GM21737 (cell line): ENCODE measurements around the gene DCAF8.

Experiments
- ATAC-seq: cut with Tn5 transposase; IDR thresholded peaks from one replicate; pipeline ENCODE4 v1.9.1; 2021; ENCODE audit warnings: mild to moderate bottlenecking, moderate library complexity; ENCODE audit not compliant: unreplicated experiment

DCAF8 gene

GRCh38 chr1:160206421-160207117 lies 55.8 kb downstream of the DCAF8 start:
- ATAC-seq, result no peak

- ATAC-seq, result no peak
Observed at GRCh38 chr1:160206036-160206389, 56.3 kb downstream of the DCAF8 start.

- no peak for ATAC-seq
Observed at GRCh38 chr1:160205242-160206035, 56.9 kb downstream of the DCAF8 start, which contains the start of gene PEA15. PEA15 (plus strand) TSS chr1:160205384; CDS start chr1:160211545, 6,161 bp downstream.

GRCh38 chr1:160204526-160205241 lies 57.7 kb downstream of the DCAF8 start:
- ATAC-seq, result peak; percentile 60

GRCh38 chr1:160200786-160201185 lies 61.6 kb downstream of the DCAF8 start:
- no peak for ATAC-seq

- ATAC-seq, result no peak
Observed at GRCh38 chr1:160197231-160197630, 65.1 kb downstream of the DCAF8 start.

GRCh38 chr1:160196143-160196542 lies 66.2 kb downstream of the DCAF8 start:
- no peak for ATAC-seq

GRCh38 chr1:160194737-160195059 lies 67.7 kb downstream of the DCAF8 start:
- no peak for ATAC-seq

GRCh38 chr1:160193832-160194736 lies 68.3 kb downstream of the DCAF8 start:
- no peak for ATAC-seq

- ATAC-seq, result peak; percentile 67
Observed at GRCh38 chr1:160193091-160193819, 69.1 kb downstream of the DCAF8 start.

- no peak for ATAC-seq
Observed at GRCh38 chr1:160192234-160192633, 70.1 kb downstream of the DCAF8 start.

GRCh38 chr1:160191756-160192155 lies 70.6 kb downstream of the DCAF8 start:
- ATAC-seq, result no peak

GRCh38 chr1:160189649-160190625 lies 72.4 kb downstream of the DCAF8 start, which contains the start of gene CASQ1:
CASQ1 (plus strand) TSS chr1:160190575; CDS start chr1:160190752, 177 bp downstream.
- ATAC-seq, result no peak

- ATAC-seq, result no peak
Observed at GRCh38 chr1:160188341-160188740, 74.0 kb downstream of the DCAF8 start.

GRCh38 chr1:160187407-160187806 lies 74.9 kb downstream of the DCAF8 start:
- no peak for ATAC-seq

GRCh38 chr1:160186729-160187128 lies 75.6 kb downstream of the DCAF8 start:
- ATAC-seq, result no peak

GRCh38 chr1:160186246-160186645 lies 76.1 kb downstream of the DCAF8 start:
- ATAC-seq, result no peak

GRCh38 chr1:160179336-160179735 lies 83.0 kb downstream of the DCAF8 start:
- ATAC-seq, result no peak

GRCh38 chr1:160178731-160179130 lies 83.6 kb downstream of the DCAF8 start:
- no peak for ATAC-seq
